GM12865 (cell line): ENCODE results near the gene AIFM2.

Experiments
- DNase-seq: peaks from one replicate; pipeline ENCODE4 v3.0.0; 2010; ENCODE audit warnings: low read depth
- H3K4me3 ChIP-seq: 2 replicates; pipeline ENCODE4 v1.5.1; 2011; ENCODE audit warnings: mild to moderate bottlenecking, low read depth, low read length, control low read depth
- TF ChIP-seq, protein P1 (sequence below): IDR thresholded peaks from 2 replicates; pipeline ENCODE4 v1.5.1; 2011; ENCODE audit warnings: low read length, control low read depth, low read depth, inconsistent platforms; ENCODE audit not compliant: insufficient read depth; ENCODE audit errors: missing control alignments

AIFM2 gene

GRCh38 chr10:70131560-70131937 is 1.1 kb downstream of the AIFM2 start:
- H3K4me3 ChIP-seq = peak overlapping the region; percentile 70
- TF ChIP-seq, protein P1, sequence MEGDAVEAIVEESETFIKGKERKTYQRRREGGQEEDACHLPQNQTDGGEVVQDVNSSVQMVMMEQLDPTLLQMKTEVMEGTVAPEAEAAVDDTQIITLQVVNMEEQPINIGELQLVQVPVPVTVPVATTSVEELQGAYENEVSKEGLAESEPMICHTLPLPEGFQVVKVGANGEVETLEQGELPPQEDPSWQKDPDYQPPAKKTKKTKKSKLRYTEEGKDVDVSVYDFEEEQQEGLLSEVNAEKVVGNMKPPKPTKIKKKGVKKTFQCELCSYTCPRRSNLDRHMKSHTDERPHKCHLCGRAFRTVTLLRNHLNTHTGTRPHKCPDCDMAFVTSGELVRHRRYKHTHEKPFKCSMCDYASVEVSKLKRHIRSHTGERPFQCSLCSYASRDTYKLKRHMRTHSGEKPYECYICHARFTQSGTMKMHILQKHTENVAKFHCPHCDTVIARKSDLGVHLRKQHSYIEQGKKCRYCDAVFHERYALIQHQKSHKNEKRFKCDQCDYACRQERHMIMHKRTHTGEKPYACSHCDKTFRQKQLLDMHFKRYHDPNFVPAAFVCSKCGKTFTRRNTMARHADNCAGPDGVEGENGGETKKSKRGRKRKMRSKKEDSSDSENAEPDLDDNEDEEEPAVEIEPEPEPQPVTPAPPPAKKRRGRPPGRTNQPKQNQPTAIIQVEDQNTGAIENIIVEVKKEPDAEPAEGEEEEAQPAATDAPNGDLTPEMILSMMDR = no peak
- no peak for DNase-seq

- TF ChIP-seq, protein P1 = no peak
- no peak overlapping the region for H3K4me3 ChIP-seq
- no peak for DNase-seq
Observed at GRCh38 chr10:70130878-70131559, 1.6 kb downstream of the AIFM2 start.

GRCh38 chr10:70126700-70127395 is 5.8 kb downstream of the AIFM2 start:
- TF ChIP-seq, protein P1 = no peak
- H3K4me3 ChIP-seq = no peak overlapping the region

GRCh38 chr10:70125918-70126552 is 6.6 kb downstream of the AIFM2 start:
- DNase-seq = no peak
- TF ChIP-seq, protein P1 = no peak
- no peak overlapping the region for H3K4me3 ChIP-seq

More at GRCh38 chr10:70126700-70127395, 5.8 kb downstream of the AIFM2 start:
- DNase-seq = no peak

GRCh38 chr10:70124918-70125317 is 7.7 kb downstream of the AIFM2 start:
- TF ChIP-seq, protein P1 = no peak
- no peak for DNase-seq
- no peak overlapping the region for H3K4me3 ChIP-seq

DNA sequence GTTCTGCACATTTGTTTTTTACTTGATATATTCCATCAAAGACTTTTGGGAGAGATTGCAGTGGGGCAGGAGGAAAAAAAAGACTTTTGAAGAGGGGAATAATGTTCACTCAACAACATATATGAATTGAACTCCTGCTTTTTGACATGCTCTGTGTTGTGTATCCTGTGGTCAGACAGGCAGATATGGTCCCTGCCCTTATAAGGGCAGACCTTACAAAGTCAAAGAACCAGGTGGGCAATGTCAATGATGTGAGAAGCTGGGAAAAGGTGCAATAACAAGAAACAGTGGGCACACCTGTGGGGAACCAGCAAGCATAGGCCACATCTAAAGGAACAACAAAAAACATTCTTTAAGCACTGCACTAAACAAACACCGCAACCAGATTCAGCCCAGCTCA is 8.2 kb downstream of the AIFM2 start:
- TF ChIP-seq, protein P1 = no peak
- no peak for DNase-seq
- no peak overlapping the region for H3K4me3 ChIP-seq
